Aorta (tissue), 5 donors: ENCODE data around the gene PSTPIP2. TPM values are rescaled to one million over a fixed set of nuclear protein-coding genes. Genes with fewer than 3 reads are reported as not detected.
A peak's percentile ranks its signal among the peaks of the same experiment; 100 is the strongest.

Source experiments
- ATAC-seq: fragments of 200-7000 bp; cut with Tn5 transposase; one replicate; pipeline ENCODE4 v1.9.1; 2022; ENCODE audit warnings: moderate library complexity; ENCODE audit not compliant: low FRiP score
- DNase-seq, 2 donors: peaks; one replicate each; pipeline ENCODE4 v3.0.0-alpha.2; 2020
- H3K27ac ChIP-seq, 2 donors: one replicate each; pipeline ENCODE4 v1.5.1; 2013; ENCODE audit warnings: low read length in 2 of 2, mild to moderate bottlenecking in 2 of 2, moderate library complexity in 2 of 2, control low read depth in 1 of 2, inconsistent platforms in 1 of 2, low read depth in 1 of 2
- H3K27me3 ChIP-seq, 2 donors: one replicate each; pipeline ENCODE4 v1.6.1; 2013; ENCODE audit warnings: control low read depth in 1 of 2, low read length in 1 of 2, mild to moderate bottlenecking in 1 of 2, moderate library complexity in 1 of 2; ENCODE audit not compliant: insufficient read depth in 2 of 2, control insufficient read depth in 1 of 2
- H3K36me3 ChIP-seq, 2 donors: one replicate each; pipeline ENCODE4 v1.6.1; 2013; ENCODE audit warnings: control low read depth in 1 of 2, low read length in 1 of 2, mild to moderate bottlenecking in 1 of 2; ENCODE audit not compliant: insufficient read depth in 2 of 2, control insufficient read depth in 1 of 2
- H3K4me1 ChIP-seq, 2 donors: one replicate each; pipeline ENCODE4 v1.6.1; 2013; ENCODE audit warnings: low read length in 2 of 2, control low read depth in 1 of 2, mild to moderate bottlenecking in 1 of 2, moderate library complexity in 1 of 2; ENCODE audit not compliant: insufficient read depth in 2 of 2, control insufficient read depth in 1 of 2
- H3K4me3 ChIP-seq, 2 donors: one replicate each; pipeline ENCODE4 v1.5.1; 2013; ENCODE audit warnings: low read length in 2 of 2, control low read depth in 1 of 2, mild to moderate bottlenecking in 1 of 2
- H3K9me3 ChIP-seq: one replicate; pipeline ENCODE4 v1.6.1; 2013; ENCODE audit warnings: mild to moderate bottlenecking, low read length; ENCODE audit not compliant: control insufficient read depth
- WGBS, 2 donors: extraction: QIAGEN DNeasy Blood & Tissue Kit; methylation state at CpG; one replicate each; pipeline ENCODE4 v1.1.7; 2013; 5-methylcytosine and 5-hydroxymethylcytosine counted together
- intact Hi-C, 2 donors: fragments of 100-400 bp; cut with DNase I; formaldehyde crosslinking; loops; one replicate each; pipeline versions ENCODE4 v1.14.2 to v1.15.0; 2022
- polyA plus RNA-seq, 2 donors: library from polyadenylated mRNA; stranded (reverse); fragments of 200-250 nt; gene quantifications; one replicate each; pipeline ENCODE4 v1.2.3, GENCODE V29; 2013
- total RNA-seq, 2 donors: library from RNA; stranded (reverse); fragmentation: NEBNext Ultra II Directional; extraction: Animal tissue kit (Norgen Biotek cat#: 25700); gene quantifications; one replicate each; pipeline ENCODE4 v1.2.1, GENCODE V29; 2021
- donor health status: healthy with polysubstance abuse.
- donor health status: Bipolar disorder and iron deficiency.
- donor health status: DM: no; HTN: no; CAD: no.
- donor health status: DM: no; HTN: no; CAD: no.
- donor health status: DM: yes; HTN: yes; CAD: no.

Gene PSTPIP2
- total and polyA plus RNA-seq, 4 donors, result 2.0 to 12.6 (median 6.7) TPM

DNA sequence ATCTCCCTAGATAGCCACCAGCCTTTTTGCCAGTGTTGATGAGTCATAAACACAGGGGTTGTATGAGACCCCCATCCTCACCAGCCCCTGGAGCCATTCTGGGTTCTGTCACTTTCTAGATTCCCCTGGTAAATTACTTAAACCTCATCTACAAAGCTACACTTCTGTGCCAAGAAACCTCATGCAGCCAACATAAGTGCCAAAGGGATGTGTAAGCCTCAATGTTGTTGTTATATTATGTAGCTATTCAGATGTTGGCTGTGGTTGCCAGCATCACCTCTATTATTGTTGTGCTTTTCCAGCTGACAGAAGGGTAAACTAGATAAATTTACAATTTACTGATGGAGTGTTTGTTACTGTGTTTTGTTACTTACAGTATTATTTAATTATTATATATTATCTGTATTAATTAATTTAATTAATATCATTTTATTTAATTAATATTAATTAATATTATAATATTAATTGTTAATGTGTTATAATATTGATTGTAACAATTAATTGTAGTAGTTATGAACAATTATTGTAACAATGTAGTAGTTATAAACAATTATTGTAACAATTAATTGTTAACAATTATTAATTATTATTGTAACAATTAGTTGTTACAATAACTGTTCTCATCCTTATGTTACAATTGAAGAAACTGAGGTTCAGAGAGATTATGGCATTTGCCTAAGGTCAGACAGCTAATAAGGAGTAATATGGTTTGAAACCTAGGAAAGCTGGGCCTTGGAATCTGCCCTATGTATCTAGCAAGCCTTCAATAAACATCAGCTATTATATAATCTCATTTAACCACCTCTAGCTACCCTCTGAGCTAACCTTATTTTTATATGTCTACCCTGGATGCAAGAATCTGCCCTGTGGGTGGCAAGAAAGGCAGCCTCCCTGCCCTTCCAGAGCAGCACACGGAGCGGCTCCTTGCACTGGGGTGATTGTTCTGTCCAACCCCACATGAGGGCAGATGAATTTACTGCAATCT lies 36.1 kb downstream of the PSTPIP2 start:
- Histone ChIP-seq H3K27ac (no peak overlapping the region), H3K36me3 (peaks cover 0 to 1% of the 10 kb centered on the region in 2 donors), H3K27me3 (no peaks in the 10 kb centered on the region), H3K4me1 (no peaks in the 10 kb centered on the region), H3K9me3 (no peaks in the 10 kb centered on the region), H3K4me3 (no peak overlapping the region)
- DNase-seq (no peak), ATAC-seq (no peak)
- intact Hi-C loops, result no loop called here
- WGBS, 2 donors, result 95 to 98% methylated on average over 2 of the region's 2 CpGs

DNA sequence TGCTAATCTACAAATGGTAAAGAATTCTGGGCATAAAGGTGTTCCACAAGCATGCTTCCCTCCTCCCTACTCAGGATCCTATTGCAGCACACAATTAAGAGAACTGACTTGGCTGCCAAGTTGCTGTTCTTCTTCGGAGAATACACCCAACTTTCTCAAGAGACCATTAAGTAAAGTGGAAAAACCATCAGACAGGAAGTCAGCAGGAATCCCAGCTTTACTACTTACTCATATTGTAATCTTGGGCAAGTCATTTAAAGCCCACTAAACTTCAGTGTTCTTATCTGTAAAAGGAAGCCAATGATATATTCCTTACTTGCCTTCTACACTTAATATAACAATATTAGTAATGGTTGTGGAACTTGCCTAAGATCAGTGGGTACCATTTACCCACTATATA lies 37.8 kb downstream of the PSTPIP2 start:
- ATAC-seq (no peak), DNase-seq (no peak)
- intact Hi-C loops, result no loop called here
- Histone ChIP-seq H3K9me3 (no peaks in the 10 kb centered on the region), H3K4me1 (no peaks in the 10 kb centered on the region), H3K36me3 (no peaks in the 10 kb centered on the region), H3K27ac (no peak overlapping the region), H3K4me3 (no peak overlapping the region), H3K27me3 (no peaks in the 10 kb centered on the region)
- 58 to 67% methylated on average over 1 of the region's 1 CpG for WGBS, 2 donors

DNA sequence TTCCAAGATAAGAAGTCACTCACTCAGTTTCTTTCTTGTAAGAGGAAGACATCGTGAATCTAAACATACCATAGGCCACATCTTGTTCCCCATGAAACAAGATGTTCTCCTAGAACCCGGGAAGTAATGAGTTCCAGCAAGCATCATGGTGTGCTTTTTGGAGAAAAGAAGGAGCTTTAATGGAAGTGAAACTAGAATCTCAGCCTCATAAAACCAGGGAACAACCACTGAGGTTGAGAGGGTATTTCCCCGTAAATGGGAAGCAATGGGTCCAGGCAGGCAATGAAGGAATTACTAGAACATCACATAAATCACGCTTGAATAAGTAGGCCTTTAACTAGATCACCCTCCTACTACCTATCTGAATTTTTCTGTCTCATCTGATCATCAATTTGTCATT lies 40.3 kb downstream of the PSTPIP2 start:
- no peak for ATAC-seq
- intact Hi-C loops, result no loop called here
- no peaks in the 10 kb centered on the region for H3K27me3 ChIP-seq
- no peaks in the 10 kb centered on the region for H3K9me3 ChIP-seq
- H3K4me3 ChIP-seq, result no peak overlapping the region
- DNase-seq, result no peak
- no peak overlapping the region for H3K27ac ChIP-seq
- no peaks in the 10 kb centered on the region for H3K4me1 ChIP-seq
- no peaks in the 10 kb centered on the region for H3K36me3 ChIP-seq
- WGBS, 2 donors, result 94% methylated on average over 4 of the region's 4 CpGs

DNA sequence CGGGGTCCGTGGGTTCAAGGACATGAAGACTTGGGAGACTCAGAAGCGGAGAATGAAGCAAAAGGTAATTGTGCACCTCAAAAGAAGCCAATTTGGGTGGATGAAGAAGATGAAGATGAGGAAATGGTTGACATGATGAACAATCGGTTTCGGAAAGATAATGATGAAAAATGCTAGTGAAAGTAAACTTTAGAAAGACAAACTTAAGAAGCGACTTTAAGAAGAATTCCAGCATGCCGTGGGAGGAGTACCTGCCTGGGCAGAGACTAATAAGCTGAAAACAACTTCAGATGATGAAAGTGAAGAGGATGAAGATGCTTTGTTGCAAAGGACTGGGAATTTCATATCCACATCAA lies 43.5 kb downstream of the PSTPIP2 start:
- H3K4me3 ChIP-seq, result peak overlapping the region; percentile 11 to 40
- no peaks in the 10 kb centered on the region for H3K9me3 ChIP-seq
- intact Hi-C loops, result no loop called here
- no peaks in the 10 kb centered on the region for H3K27me3 ChIP-seq
- no peak for ATAC-seq
- peak overlapping the region in 1 of 2 donors; percentile 39 for H3K27ac ChIP-seq
- DNase-seq, result no peak
- H3K4me1 ChIP-seq, result no peaks in the 10 kb centered on the region
- WGBS, 2 donors, result 51 to 55% methylated on average over 7 of the region's 7 CpGs
- no peaks in the 10 kb centered on the region for H3K36me3 ChIP-seq

DNA sequence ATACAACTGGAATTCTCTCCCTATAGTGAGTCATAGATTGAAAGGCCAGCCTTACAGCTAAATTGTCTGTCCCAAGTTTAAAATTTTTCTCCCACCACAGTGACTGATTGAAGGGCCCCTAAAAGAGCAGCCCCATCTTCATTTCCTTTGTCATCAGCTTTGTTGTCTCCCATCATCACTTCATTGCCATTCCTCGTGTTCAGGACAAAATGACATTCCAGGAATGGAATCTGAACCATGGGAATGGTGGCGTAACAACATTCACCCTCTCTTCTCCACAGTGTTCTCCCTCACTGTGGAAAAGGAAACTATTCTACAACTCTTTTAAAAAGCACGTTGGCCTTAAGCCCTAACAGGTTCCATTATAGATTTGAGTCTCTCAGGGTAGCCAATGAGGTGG lies 52.1 kb downstream of the PSTPIP2 start:
- Histone ChIP-seq H3K27ac (no peak overlapping the region), H3K27me3 (no peaks in the 10 kb centered on the region), H3K4me1 (no peaks in the 10 kb centered on the region), H3K4me3 (no peak overlapping the region), H3K36me3 (no peaks in the 10 kb centered on the region), H3K9me3 (no peaks in the 10 kb centered on the region)
- 61 to 73% methylated on average over 3 of the region's 3 CpGs for WGBS, 2 donors
- no peak for DNase-seq
- intact Hi-C loops, result no loop called here
- no peak for ATAC-seq

DNA sequence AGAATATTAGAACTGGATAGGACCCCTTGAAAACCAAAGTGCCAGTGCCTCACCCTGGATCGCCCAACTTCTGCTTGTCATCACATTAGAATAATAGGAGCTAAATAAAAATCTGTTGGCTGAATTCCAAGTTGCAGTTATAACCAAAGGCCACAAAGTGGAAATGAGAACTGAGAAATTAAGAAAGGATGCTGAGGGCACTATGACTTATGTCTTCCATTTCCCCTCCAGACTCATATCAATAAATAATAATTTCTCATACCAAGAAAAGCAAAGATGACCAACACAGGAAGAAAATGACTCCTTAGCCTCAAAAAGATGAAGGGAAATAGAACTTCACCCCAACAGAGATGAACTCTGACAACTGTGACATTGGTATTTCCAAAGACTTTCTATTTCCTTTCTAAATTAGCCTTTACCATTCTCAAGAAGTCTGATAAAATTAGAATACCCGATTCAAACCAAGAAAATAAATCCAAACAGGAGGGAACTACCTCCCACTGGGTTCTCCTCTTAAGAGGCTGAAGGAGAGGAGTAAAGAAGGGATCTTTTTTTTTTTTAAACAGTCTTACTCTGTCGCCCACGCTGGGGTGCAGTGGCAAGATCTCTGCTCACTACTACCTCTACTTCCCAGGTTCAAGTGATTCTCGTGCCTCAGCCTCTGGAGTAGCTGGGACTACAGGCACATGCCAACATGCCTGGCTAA lies 58.4 kb downstream of the PSTPIP2 start:
- Histone ChIP-seq H3K36me3 (peaks cover 0 to 3% of the 10 kb centered on the region in 2 donors), H3K4me1 (no peaks in the 10 kb centered on the region), H3K4me3 (no peak overlapping the region), H3K27ac (no peak overlapping the region), H3K27me3 (no peaks in the 10 kb centered on the region), H3K9me3 (no peaks in the 10 kb centered on the region)
- intact Hi-C loops, result no loop called here
- ATAC-seq (no peak), DNase-seq (no peak)
- WGBS, 2 donors, result 70 to 71% methylated on average over 5 of the region's 5 CpGs

DNA sequence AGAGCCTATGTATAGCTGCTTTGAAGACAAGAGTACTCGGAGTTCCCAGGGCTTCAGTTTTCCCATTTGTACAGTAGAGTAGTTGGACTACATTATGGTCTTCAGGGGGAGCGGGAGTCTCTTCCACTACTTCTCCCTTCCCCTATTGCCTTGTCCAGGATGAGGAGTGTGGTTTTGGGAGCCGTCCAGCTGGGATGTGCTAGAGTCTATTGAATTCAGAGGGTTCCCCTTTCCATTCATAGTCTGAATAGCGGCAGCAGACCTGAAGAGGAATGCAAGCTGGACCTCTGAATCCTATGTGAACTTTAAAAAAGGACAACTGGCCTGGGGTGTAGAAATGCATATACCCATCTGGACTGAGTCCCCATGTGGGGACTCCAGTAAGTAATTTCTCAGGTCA lies 61.4 kb downstream of the PSTPIP2 start:
- Histone ChIP-seq H3K36me3 (peaks cover 0 to 3% of the 10 kb centered on the region in 2 donors), H3K4me1 (no peaks in the 10 kb centered on the region), H3K27me3 (no peaks in the 10 kb centered on the region), H3K4me3 (no peak overlapping the region), H3K27ac (no peak overlapping the region), H3K9me3 (no peaks in the 10 kb centered on the region)
- ATAC-seq, result no peak
- intact Hi-C loops, result no loop called here
- 92 to 93% methylated on average over 4 of the region's 4 CpGs for WGBS, 2 donors
- no peak for DNase-seq

DNA sequence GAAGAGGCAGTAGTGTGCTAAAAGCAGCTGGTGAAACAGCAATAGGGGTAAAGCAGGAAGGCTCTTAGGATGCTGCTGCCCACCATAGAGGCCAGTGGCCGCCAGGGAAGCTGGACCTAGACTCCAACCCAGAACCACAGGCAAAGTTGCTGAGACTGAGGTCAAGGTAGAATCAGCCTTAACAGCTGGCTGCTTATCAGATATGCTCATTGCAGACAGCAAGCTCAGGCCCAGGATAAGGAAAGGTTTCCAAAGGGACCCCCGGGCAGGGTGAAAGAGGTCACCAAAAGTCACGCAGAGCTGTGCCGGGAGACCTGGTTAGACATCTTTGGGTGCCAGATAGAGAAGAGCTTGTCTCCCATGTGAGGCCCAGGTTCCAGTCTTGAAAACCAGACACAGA lies 62.0 kb downstream of the PSTPIP2 start:
- Histone ChIP-seq H3K4me3 (no peak overlapping the region), H3K36me3 (peaks cover 0 to 3% of the 10 kb centered on the region in 2 donors), H3K4me1 (no peaks in the 10 kb centered on the region), H3K9me3 (no peaks in the 10 kb centered on the region), H3K27ac (no peak overlapping the region), H3K27me3 (no peaks in the 10 kb centered on the region)
- ATAC-seq, result no peak
- DNase-seq, result no peak
- intact Hi-C loops, result no loop called here
- WGBS, 2 donors, result 92 to 98% methylated on average over 4 of the region's 4 CpGs
